Esophagus muscularis mucosa (tissue), 4 donors: ENCODE data around the gene HCFC1. TPM values are rescaled to one million over a fixed set of nuclear protein-coding genes. Genes with fewer than 3 reads are reported as not detected.

Source experiments
- DNase-seq: peaks from one replicate; pipeline ENCODE4 v3.0.0-alpha.2; 2017; ENCODE audit errors: extremely low spot score
- H3K27ac ChIP-seq, 4 donors: fragments of 200-600 bp; sonication (generic); replicated peaks in 1 of 4; 1 replicate in 3 of 4; 2 replicates in 1 of 4; pipeline ENCODE4 v1.5.1; 2016 to 2019; ENCODE audit warnings: mild to moderate bottlenecking in 1 of 4
- H3K27me3 ChIP-seq, 4 donors: fragments of 200-600 bp; sonication (generic); one replicate each; pipeline versions ENCODE4 v1.5.1 to v1.6.0; 2016 to 2019
- H3K36me3 ChIP-seq, 4 donors: fragments of 200-600 bp; sonication (generic); one replicate each; pipeline ENCODE4 v1.5.1; 2016 to 2019
- H3K4me1 ChIP-seq, 4 donors: fragments of 200-600 bp; sonication (generic); one replicate each; pipeline ENCODE4 v1.5.1; 2016 to 2019
- H3K4me3 ChIP-seq, 4 donors: fragments of 200-600 bp; sonication (generic); 1 replicate in 2 of 4; 2 replicates in 2 of 4; pipeline ENCODE4 v1.5.1; 2016 to 2019; ENCODE audit warnings: mild to moderate bottlenecking in 4 of 4, moderate library complexity in 1 of 4
- H3K9me3 ChIP-seq, 4 donors: fragments of 200-600 bp; sonication (generic); 1 replicate in 3 of 4; 2 replicates in 1 of 4; pipeline ENCODE4 v1.5.1; 2016 to 2019
- EP300 ChIP-seq: sonication (generic); formaldehyde crosslinking; IDR thresholded peaks from one replicate; pipeline ENCODE4 v1.6.1; 2017; ENCODE audit warnings: antibody characterized with exemption
- POLR2A ChIP-seq: fragments of 450-650 bp; IDR thresholded peaks from one replicate; pipeline ENCODE4 v1.6.1; 2017; ENCODE audit warnings: antibody characterized with exemption, moderate library complexity, mild to moderate bottlenecking, low read depth
- POLR2AphosphoS5 ChIP-seq, 2 donors: sonication (generic); formaldehyde crosslinking; IDR thresholded peaks; one replicate each; pipeline ENCODE4 v1.6.1; 2017; ENCODE audit warnings: antibody characterized with exemption in 2 of 2
- WGBS: methylation state at CpG from one replicate; pipeline ENCODE4 v1.1.5; 2018; 5-methylcytosine and 5-hydroxymethylcytosine counted together
- intact Hi-C: fragments of 100-400 bp; cut with DNase I; formaldehyde crosslinking; loops from one replicate; pipeline ENCODE4 v1.15.1; 2023
- total RNA-seq, 4 donors: library from RNA; depleted of rRNA; stranded (reverse); fragments of >200 nt; gene quantifications; one replicate each; pipeline versions ENCODE4 v1.1.0 to v1.2.1, GENCODE V29; 2016
- TF ChIP-seq, protein P1 (sequence below), 3 experiments: fragments of 200-600 bp in 2 of 3; fragments of 450-650 bp in 1 of 3; sonication (generic) in 2 of 3; IDR thresholded peaks; one replicate each; pipeline ENCODE4 v1.5.1; 2017 to 2019; ENCODE audit warnings: antibody characterized with exemption in 3 of 3, mild to moderate bottlenecking in 2 of 3, moderate library complexity in 1 of 3

Gene HCFC1
- total RNA-seq, 4 donors from 2014 or later = 50.7 to 102 (median 60.8) TPM

DNA sequence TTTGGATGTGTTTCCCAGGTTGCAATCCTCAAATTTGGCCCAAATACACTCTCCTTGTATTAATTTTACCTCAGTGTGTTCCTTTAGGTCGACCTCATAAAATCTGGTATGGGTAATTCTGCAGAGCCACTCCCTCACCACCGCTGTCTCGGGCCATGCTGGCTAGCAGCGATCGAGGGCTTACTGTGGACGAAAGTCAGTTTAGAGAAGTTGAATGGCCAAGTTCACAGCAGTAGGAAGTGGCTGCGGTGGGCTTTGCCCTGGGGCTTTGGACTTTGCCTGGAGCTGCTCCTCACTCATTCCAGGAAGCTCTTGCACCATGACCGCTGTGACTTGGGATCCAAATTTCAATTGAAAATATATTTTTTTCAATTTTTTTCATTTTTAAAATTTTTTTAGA, 20.6 kb upstream of the HCFC1 start:
- no peak overlapping the region for H3K4me3 ChIP-seq
- H3K9me3 ChIP-seq = no peaks in the 10 kb centered on the region
- 86% methylated on average over 8 of the region's 8 CpGs for WGBS
- no peaks in the 10 kb centered on the region for H3K36me3 ChIP-seq
- intact Hi-C loops = no loop called here
- no peaks in the 10 kb centered on the region for H3K4me1 ChIP-seq
- peaks cover 0 to 6% (median 0%) of the 10 kb centered on the region in 4 donors for H3K27me3 ChIP-seq
- TF ChIP-seq EP300 (no peak), POLR2AphosphoS5 (IDR thresholded peaks at IDR 0.05) (no peak), POLR2A (no peak)
- TF ChIP-seq, protein P1, sequence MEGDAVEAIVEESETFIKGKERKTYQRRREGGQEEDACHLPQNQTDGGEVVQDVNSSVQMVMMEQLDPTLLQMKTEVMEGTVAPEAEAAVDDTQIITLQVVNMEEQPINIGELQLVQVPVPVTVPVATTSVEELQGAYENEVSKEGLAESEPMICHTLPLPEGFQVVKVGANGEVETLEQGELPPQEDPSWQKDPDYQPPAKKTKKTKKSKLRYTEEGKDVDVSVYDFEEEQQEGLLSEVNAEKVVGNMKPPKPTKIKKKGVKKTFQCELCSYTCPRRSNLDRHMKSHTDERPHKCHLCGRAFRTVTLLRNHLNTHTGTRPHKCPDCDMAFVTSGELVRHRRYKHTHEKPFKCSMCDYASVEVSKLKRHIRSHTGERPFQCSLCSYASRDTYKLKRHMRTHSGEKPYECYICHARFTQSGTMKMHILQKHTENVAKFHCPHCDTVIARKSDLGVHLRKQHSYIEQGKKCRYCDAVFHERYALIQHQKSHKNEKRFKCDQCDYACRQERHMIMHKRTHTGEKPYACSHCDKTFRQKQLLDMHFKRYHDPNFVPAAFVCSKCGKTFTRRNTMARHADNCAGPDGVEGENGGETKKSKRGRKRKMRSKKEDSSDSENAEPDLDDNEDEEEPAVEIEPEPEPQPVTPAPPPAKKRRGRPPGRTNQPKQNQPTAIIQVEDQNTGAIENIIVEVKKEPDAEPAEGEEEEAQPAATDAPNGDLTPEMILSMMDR (IDR thresholded peaks at IDR 0.05) = no peak
- no peak overlapping the region for H3K27ac ChIP-seq
- DNase-seq = no peak

DNA sequence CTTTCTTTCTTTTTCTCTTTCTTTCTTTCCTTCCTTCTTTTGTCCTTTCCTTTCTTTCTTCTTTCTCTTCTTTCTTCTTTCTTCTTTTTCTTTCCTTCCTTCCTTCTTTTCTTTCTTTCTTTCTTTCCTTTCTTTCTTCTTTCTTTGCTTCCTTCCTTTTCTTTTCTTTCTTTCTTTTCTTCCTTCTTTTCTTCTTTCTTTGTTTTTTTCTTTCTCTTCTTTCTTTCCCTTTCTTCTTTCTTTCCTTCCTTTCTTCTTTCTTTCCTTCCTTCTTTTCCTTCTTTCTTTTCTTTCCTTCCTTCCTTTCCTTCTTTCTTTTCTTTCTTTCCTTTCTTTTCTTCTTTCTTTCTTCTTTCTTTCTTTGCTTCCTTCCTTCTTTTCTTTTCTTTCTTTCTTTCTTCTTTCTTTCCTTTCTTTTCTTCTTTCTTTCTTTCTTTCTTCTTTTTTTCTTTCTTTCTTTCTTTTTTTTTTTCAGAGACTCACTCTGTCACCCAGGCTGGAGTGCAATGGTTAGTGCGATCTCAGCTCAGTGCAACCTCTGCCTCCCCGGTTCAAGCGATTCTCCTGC, 19.5 kb upstream of the HCFC1 start:
- no peak overlapping the region for H3K4me3 ChIP-seq
- DNase-seq = no peak
- H3K36me3 ChIP-seq = no peaks in the 10 kb centered on the region
- intact Hi-C loops = no loop called here
- H3K4me1 ChIP-seq = no peaks in the 10 kb centered on the region
- peaks cover 0 to 5% (median 0%) of the 10 kb centered on the region in 4 donors for H3K27me3 ChIP-seq
- WGBS = 90% methylated on average over 3 of the region's 3 CpGs
- H3K9me3 ChIP-seq = no peaks in the 10 kb centered on the region
- no peak overlapping the region for H3K27ac ChIP-seq
- TF ChIP-seq POLR2AphosphoS5 (IDR thresholded peaks at IDR 0.05) (no peak), POLR2A (no peak), EP300 (no peak)
- TF ChIP-seq, protein P1 (IDR thresholded peaks at IDR 0.05) = no peak

DNA sequence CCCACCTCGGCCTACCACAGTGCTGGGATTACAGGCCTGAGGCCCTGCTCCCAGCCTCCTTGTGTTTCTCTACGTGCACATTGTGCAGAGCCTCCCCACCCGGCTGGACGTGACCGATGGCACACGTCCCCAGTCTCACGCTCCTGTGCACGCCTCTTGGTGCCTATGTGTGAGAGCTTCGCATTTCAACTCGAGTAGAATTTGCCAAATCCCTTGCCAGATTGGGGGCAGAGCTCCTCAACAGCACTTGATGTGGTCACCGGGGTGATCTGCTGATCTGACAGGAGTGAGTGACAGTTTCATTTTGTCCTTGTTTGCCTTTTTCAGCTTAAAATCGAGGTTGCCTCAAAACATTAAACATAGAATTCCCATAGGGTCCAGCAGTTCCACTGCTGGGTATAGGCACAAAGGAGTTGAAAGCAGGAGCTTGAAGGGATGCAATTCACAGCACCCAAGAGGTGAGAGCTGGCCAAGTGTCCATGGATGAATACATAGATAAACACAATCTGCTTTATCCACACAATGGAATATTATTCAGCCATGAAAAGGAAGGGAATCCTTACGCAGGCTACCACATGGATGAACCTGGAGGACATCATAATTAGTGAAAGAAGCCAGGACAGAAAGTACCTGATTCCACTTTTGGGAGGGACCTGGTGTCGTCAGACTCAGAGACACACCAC, 18.5 kb upstream of the HCFC1 start:
- Histone ChIP-seq H3K27ac (no peak overlapping the region), H3K27me3 (no peaks in the 10 kb centered on the region), H3K9me3 (no peaks in the 10 kb centered on the region), H3K4me3 (no peak overlapping the region), H3K4me1 (peaks cover 2 to 5% (median 3%) of the 10 kb centered on the region in 4 donors), H3K36me3 (no peaks in the 10 kb centered on the region)
- TF ChIP-seq, protein P1 (IDR thresholded peaks at IDR 0.05) = no peak
- no peak for DNase-seq
- 93% methylated on average over 14 of the region's 14 CpGs for WGBS
- intact Hi-C loops = no loop called here

DNA sequence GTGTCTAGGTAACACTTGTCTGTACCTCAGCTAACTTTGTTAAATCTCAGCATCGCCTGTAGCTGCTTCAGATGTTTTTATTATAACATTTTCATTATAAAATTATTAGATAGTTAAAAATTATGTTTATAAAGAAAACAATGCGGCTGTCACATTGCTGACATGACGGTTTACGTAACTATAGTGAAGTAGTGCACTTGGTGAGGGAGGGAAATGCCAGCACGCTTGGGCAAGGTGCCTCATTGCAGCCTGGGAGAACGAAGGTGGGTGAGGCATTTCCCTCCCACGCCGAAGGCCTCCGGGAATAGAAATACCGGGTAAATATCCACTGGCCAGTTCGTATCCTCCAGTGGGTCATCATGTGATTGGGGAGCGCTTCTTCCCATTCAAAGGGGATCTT, 16.9 kb upstream of the HCFC1 start:
- intact Hi-C loops = no loop called here
- WGBS = 83% methylated on average over 12 of the region's 12 CpGs
- no peaks in the 10 kb centered on the region for H3K36me3 ChIP-seq

More for the DNA sequence above, 16.9 kb upstream of the HCFC1 start:
- H3K4me3 ChIP-seq = no peak overlapping the region
- H3K27ac ChIP-seq = no peak overlapping the region
- no peaks in the 10 kb centered on the region for H3K9me3 ChIP-seq
- TF ChIP-seq POLR2A (no peak), POLR2AphosphoS5 (IDR thresholded peaks at IDR 0.05) (no peak), EP300 (no peak)
- TF ChIP-seq, protein P1 (IDR thresholded peaks at IDR 0.05) = no peak
- peaks cover 4 to 10% (median 8%) of the 10 kb centered on the region in 4 donors for H3K4me1 ChIP-seq
- H3K27me3 ChIP-seq = no peaks in the 10 kb centered on the region
- DNase-seq = no peak
